Astrocyte of the cerebellum (primary cell): ENCODE results near the gene CLRN2.

Source experiments
- DNase-seq: peaks from one replicate; pipeline ENCODE4 v3.0.0-alpha.2; 2011; ENCODE audit warnings: low read depth
- H3K4me3 ChIP-seq: 2 replicates; pipeline ENCODE4 v1.5.1; 2011; ENCODE audit warnings: mild to moderate bottlenecking, low read depth, low read length, moderate library complexity
- in situ Hi-C: cut with HindIII; loops from 2 replicates; pipeline ENCODE4 v1.10.0; 2017; ENCODE audit warnings: low sequenced_read_pairs
- TF ChIP-seq, protein P1 (sequence below): IDR thresholded peaks from 2 replicates; pipeline ENCODE4 v1.5.1; 2012; ENCODE audit warnings: low read length, low read depth, moderate library complexity, mild to moderate bottlenecking; ENCODE audit errors: missing control alignments

Gene CLRN2

DNA sequence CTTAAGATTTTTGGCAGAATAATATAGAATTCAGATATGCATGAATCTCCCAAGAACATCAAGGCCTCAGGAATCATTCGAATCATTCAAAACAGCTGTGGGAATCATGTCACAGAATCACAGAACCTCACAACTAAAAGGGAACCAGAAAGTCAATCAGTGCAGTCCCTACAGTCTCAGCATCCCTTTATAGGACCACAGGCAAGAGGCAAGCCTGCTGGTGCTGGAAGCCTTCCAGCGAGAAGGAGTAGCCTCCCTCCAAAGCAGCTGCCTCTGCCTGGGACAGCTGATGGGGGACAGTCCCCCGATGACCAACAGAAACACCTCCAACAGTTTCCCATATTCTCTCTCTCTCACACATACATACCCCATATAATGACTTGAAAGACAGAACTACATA lies 23.8 kb upstream of the CLRN2 start:
- no peak overlapping the region for H3K4me3 ChIP-seq
- in situ Hi-C loops = no loop called here
- no peak for DNase-seq
- TF ChIP-seq, protein P1, sequence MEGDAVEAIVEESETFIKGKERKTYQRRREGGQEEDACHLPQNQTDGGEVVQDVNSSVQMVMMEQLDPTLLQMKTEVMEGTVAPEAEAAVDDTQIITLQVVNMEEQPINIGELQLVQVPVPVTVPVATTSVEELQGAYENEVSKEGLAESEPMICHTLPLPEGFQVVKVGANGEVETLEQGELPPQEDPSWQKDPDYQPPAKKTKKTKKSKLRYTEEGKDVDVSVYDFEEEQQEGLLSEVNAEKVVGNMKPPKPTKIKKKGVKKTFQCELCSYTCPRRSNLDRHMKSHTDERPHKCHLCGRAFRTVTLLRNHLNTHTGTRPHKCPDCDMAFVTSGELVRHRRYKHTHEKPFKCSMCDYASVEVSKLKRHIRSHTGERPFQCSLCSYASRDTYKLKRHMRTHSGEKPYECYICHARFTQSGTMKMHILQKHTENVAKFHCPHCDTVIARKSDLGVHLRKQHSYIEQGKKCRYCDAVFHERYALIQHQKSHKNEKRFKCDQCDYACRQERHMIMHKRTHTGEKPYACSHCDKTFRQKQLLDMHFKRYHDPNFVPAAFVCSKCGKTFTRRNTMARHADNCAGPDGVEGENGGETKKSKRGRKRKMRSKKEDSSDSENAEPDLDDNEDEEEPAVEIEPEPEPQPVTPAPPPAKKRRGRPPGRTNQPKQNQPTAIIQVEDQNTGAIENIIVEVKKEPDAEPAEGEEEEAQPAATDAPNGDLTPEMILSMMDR = no peak

DNA sequence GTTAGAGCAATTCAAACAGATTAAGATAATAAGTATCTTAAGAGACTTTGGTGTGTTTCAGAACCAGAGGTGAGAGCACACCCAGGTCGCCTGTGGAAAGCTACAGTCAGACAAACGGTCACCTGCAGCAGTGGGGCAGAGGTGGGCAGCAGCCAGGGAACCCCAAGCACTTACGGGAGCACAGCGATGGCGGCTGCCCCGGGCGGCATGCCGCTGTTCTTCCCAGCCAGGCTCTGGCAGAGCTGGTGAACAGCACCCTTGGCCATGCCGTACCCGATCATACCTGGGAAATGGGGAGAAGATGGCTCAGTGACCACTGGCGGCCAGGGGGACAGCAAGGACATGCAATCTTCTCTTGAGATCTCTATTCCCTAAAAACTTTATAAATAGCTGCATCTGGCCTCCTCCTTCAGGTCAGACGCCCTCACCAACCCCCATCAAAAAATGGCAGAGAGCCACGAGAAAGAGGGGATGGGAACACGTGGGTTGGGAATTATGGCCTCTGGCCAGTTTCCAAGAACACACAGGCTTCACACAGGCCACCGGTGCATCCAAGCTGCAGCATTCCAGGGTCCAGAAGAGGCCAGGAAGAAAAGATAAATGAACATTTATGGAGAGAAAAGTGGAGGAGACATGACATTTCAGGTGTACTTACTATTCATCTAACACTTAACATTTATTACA lies 22.8 kb upstream of the CLRN2 start:
- TF ChIP-seq, protein P1 = no peak
- in situ Hi-C loops = no loop called here
- DNase-seq = no peak
- no peak overlapping the region for H3K4me3 ChIP-seq

DNA sequence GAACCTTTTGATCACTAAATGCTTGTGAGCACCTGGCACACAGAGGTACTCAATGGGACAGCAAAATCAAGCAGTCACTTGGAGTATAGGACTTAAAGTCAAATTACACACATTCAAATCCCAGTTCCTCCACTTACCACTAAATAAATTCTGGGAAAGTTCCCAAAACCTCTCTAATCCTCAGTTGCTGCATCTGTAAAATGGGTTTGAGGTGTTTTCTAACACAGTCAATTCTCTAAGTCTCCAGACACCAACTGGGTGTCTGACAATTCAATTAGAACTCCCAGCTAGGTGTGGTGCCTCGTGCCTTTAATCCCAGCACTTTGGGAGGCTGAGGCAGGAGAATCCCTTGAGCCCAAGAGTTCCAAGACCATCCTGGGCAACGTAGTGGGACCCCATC lies 22.1 kb upstream of the CLRN2 start:
- no peak for DNase-seq
- H3K4me3 ChIP-seq = no peak overlapping the region
- in situ Hi-C loops = no loop called here
- TF ChIP-seq, protein P1 = no peak

DNA sequence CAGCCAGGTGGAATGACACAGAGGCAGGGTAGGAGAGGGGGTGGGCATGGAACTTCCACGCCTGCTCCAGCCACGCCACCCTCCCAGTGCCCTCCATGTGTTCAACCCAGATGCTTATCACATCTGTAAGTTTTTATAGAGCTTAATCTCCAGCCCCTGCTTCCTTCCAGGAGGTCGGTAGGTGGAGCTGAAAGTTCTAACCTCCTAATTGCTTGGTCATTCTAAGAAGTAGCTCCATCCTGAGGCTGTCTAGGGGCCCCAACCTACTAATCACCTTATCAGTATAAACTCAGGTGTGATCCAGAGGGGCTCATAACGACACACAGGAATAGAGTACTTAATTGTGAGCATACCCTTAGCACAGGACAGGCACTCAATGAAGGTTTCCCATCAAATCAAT lies 21.3 kb upstream of the CLRN2 start:
- in situ Hi-C loops = no loop called here
- TF ChIP-seq, protein P1 = no peak

DNA sequence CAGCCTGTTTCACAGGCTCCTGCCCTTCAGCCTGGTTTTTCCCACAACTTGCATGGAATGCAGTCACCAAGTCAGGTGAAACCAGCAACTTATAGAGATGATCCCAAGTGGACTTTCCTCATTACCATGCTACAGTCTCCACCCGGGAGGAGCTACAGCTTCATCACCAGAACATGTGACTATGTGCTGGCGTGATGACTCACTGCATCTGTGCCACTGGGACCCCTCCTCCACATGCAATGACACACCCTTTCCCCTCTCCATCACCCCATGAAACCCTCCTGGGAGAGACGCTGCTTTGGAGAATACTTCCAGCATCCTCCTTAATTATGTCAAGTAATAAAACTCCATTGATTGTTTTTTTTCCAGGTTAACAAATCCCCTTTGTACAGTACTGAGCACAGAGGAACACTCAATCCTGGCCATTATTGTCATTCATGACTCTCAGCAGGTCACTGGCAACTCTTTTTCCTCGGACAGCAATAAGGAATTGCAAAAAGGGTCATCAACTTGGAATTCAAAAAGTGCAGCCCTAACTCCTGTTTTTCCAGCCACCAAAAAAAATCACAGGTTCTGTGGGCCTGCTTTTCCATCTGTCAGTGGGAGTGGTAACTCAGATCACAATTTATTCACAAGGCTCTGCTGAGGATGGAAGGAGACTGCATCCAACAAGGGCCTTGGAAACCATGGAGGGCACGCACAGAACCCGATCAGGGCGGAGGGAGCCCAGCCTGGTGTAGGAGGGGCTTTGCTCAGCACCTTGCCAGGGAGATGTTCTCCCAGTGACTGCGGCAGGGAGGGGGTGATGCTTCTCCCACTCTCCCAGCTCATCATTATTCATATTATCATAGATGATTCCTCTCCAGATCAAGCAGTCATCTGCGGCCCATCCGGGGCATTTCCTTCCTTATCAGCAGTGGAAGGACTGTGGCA lies 20.4 kb upstream of the CLRN2 start:
- DNase-seq = peak; percentile 19
- TF ChIP-seq, protein P1 = no peak
- H3K4me3 ChIP-seq = no peak overlapping the region
- in situ Hi-C loops = no loop called here

More for the DNA sequence above, 21.3 kb upstream of the CLRN2 start:
- DNase-seq = no peak
- no peak overlapping the region for H3K4me3 ChIP-seq

DNA sequence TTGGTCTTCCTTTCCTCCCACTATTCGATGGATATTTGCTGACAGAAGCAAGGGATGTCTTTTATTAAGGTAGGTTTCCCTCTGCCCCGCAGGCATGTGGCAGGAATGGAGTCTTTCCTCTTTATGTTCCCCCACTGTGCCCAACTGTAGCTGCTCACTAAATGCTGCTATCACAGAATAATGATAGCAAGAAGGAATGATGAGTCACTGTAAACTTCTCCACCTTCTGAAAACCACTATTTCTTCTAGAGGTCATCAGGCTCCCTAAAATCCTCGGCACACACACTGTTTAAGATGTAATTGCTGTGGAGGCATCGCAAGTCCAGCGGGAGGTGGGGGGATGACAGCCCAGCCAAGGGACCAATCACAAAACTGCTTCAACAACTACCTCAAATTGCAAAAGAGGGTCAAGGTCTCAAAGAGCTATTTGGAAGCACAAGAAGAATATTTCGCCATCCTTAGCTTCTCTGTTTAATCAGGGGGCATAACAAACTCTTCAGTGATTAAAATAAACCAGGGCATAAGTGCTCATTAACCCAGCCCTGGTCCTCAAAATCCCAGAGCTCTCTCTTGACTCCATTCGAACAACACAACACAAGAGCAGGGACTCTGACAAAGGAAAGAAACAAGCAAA lies 17.0 kb upstream of the CLRN2 start:
- DNase-seq = no peak
- no peak overlapping the region for H3K4me3 ChIP-seq
- in situ Hi-C loops = no loop called here
- TF ChIP-seq, protein P1 = no peak
